Loucy (cell line): ENCODE results near the gene PLCL1.
A peak's percentile ranks its signal among the peaks of the same experiment; 100 is the strongest.

Experiments
- H2AFZ ChIP-seq: fragments of 200-600 bp; sonication (generic); 2 replicates; pipeline ENCODE4 v1.6.0; 2016; ENCODE audit warnings: antibody characterized with exemption, mild to moderate bottlenecking, low read length, moderate library complexity
- H3F3A ChIP-seq: fragments of 200-600 bp; 2 replicates; pipeline ENCODE4 v1.6.0; 2016; ENCODE audit warnings: antibody characterized with exemption, low read depth, mild to moderate bottlenecking
- H3K27me3 ChIP-seq: fragments of 200-600 bp; sonication (generic); 2 replicates; pipeline ENCODE4 v1.6.1; 2014; ENCODE audit warnings: low read length, mild to moderate bottlenecking; ENCODE audit not compliant: insufficient read depth, poor library complexity, severe bottlenecking
- H3K36me3 ChIP-seq: fragments of 200-600 bp; sonication (generic); 2 replicates; pipeline ENCODE4 v1.6.1; 2016; ENCODE audit warnings: low read length; ENCODE audit not compliant: insufficient read depth
- H3K4me1 ChIP-seq: fragments of 200-600 bp; sonication (generic); 2 replicates; pipeline ENCODE4 v1.5.1; 2014; ENCODE audit warnings: low read length, mild to moderate bottlenecking; ENCODE audit not compliant: insufficient read depth, poor library complexity, severe bottlenecking
- H3K4me2 ChIP-seq: fragments of 200-600 bp; sonication (generic); 2 replicates; pipeline ENCODE4 v1.6.0; 2014; ENCODE audit warnings: antibody characterized with exemption, low read length, low read depth, mild to moderate bottlenecking; ENCODE audit not compliant: poor library complexity, severe bottlenecking
- H3K4me3 ChIP-seq: fragments of 200-600 bp; sonication (generic); 2 replicates; pipeline ENCODE4 v1.5.1; 2014; ENCODE audit warnings: low read length, mild to moderate bottlenecking, mixed read lengths; ENCODE audit not compliant: poor library complexity, severe bottlenecking
- H3K79me2 ChIP-seq: fragments of 200-600 bp; sonication (generic); 2 replicates; pipeline ENCODE4 v1.6.1; 2014; ENCODE audit warnings: low read length; ENCODE audit not compliant: insufficient read depth
- H3K9ac ChIP-seq: fragments of 200-600 bp; sonication (generic); 2 replicates; pipeline ENCODE4 v1.6.0; 2014; ENCODE audit warnings: mild to moderate bottlenecking, low read depth, low read length, moderate library complexity; ENCODE audit not compliant: poor library complexity, severe bottlenecking
- H3K9me2 ChIP-seq: fragments of 200-600 bp; sonication (generic); replicated peaks from 2 replicates; pipeline ENCODE4 v1.6.1; 2016; ENCODE audit warnings: low read depth, low read length, mixed read lengths
- H3K9me3 ChIP-seq: fragments of 200-600 bp; sonication (generic); 2 replicates; pipeline ENCODE4 v1.6.1; 2014; ENCODE audit warnings: mild to moderate bottlenecking, antibody characterized with exemption, low read length, low read depth; ENCODE audit not compliant: insufficient read depth
- H4K20me1 ChIP-seq: fragments of 200-600 bp; sonication (generic); 2 replicates; pipeline ENCODE4 v1.6.0; 2014; ENCODE audit warnings: antibody characterized with exemption, low read length, mild to moderate bottlenecking; ENCODE audit not compliant: insufficient read depth, poor library complexity, severe bottlenecking
- CTCF ChIP-seq: fragments of 200-600 bp; sonication (generic); conservative IDR thresholded peaks from 2 replicates; pipeline ENCODE4 v1.5.1; 2014; ENCODE audit warnings: mild to moderate bottlenecking, antibody characterized with exemption, low read length
- EZH2phosphoT487 ChIP-seq: fragments of 200-600 bp; IDR thresholded peaks from 2 replicates; pipeline ENCODE4 v1.6.1; 2018; ENCODE audit warnings: antibody characterized with exemption, mild to moderate bottlenecking, moderate library complexity, borderline replicate concordance

The PLCL1 gene

GRCh38 chr2:197853549-197853948 lies 49.2 kb downstream of the PLCL1 start:
- no peak overlapping the region for H3K9ac ChIP-seq
- no peaks in the 10 kb centered on the region for H3K9me2 ChIP-seq
- no peak overlapping the region for H2AFZ ChIP-seq
- H3K4me1 ChIP-seq, result peaks cover 16% of the 10 kb centered on the region
- H3K4me2 ChIP-seq, result no peak overlapping the region
- H4K20me1 ChIP-seq, result no peaks in the 10 kb centered on the region
- no peaks in the 10 kb centered on the region for H3K79me2 ChIP-seq
- TF ChIP-seq EZH2phosphoT487, result no peak
- no peak for TF ChIP-seq CTCF
- 0 out of 2 replicates have a peak, but pooled peaks cover under 1% of the 10 kb centered on the region for H3K9me3 ChIP-seq
- no peak overlapping the region for H3K4me3 ChIP-seq
- no peaks in the 10 kb centered on the region for H3K36me3 ChIP-seq
- no peaks in the 10 kb centered on the region; the same call in 1 of the 2 replicates for H3F3A ChIP-seq
- no peaks in the 10 kb centered on the region for H3K27me3 ChIP-seq

- TF ChIP-seq CTCF (no peak), EZH2phosphoT487 (no peak)
- H3K4me3 ChIP-seq, result no peak overlapping the region
- no peaks in the 10 kb centered on the region for H3K36me3 ChIP-seq
- H3K27me3 ChIP-seq, result no peaks in the 10 kb centered on the region
- peaks cover 7% of the 10 kb centered on the region for H3K4me1 ChIP-seq
- H3K9me2 ChIP-seq, result no peaks in the 10 kb centered on the region
- no peaks in the 10 kb centered on the region for H3K79me2 ChIP-seq
- H3K4me2 ChIP-seq, result no peak overlapping the region
- no peaks in the 10 kb centered on the region for H3F3A ChIP-seq
- no peaks in the 10 kb centered on the region for H4K20me1 ChIP-seq
- H2AFZ ChIP-seq, result peak overlapping the region; percentile 16; the same call in 1 of the 2 replicates
- H3K9ac ChIP-seq, result no peak overlapping the region
- 0 out of 2 replicates have a peak, but pooled peaks cover 3% of the 10 kb centered on the region for H3K9me3 ChIP-seq
These were observed 53.2 kb downstream of the PLCL1 start for GRCh38 chr2:197857476-197858107.

GRCh38 chr2:197858607-197859140 lies 54.3 kb downstream of the PLCL1 start:
- Histone ChIP-seq H4K20me1 (no peaks in the 10 kb centered on the region), H2AFZ (no peak overlapping the region), H3K4me3 (no peak overlapping the region), H3K4me2 (no peak overlapping the region), H3K4me1 (peaks cover 7% of the 10 kb centered on the region), H3K9me2 (no peaks in the 10 kb centered on the region), H3K27me3 (no peaks in the 10 kb centered on the region), H3K9ac (no peak overlapping the region), H3K9me3 (0 out of 2 replicates have a peak, but pooled peaks cover 3% of the 10 kb centered on the region), H3F3A (no peaks in the 10 kb centered on the region), H3K36me3 (no peaks in the 10 kb centered on the region), H3K79me2 (no peaks in the 10 kb centered on the region)
- TF ChIP-seq CTCF, result no peak
- no peak for TF ChIP-seq EZH2phosphoT487
